Measurements from ENCODE around the gene VAT1.

GRCh38 chr17:42992872-42993271 is 29.3 kb downstream of the VAT1 start:
- TF ChIP-seq CTCF (IDR thresholded peaks at IDR 0.05) (no peak), POLR2A (IDR thresholded peaks at IDR 0.05) (no peak), POLR2AphosphoS5 (IDR thresholded peaks at IDR 0.05) (no peak)

Measured in gastroesophageal sphincter (tissue), 3 donors.